Measurements from ENCODE around the gene KRT8. TPM values are rescaled to one million over a fixed set of nuclear protein-coding genes. Genes with fewer than 3 reads are reported as not detected.

Gene KRT8
- total RNA-seq, 1 donor from 2014 or later: 22.8 TPM

- no peak for DNase-seq (ENCODE audit: extremely low spot score in 2 of 2)
- no peak overlapping the region for H3K4me3 ChIP-seq
- no peaks in the 10 kb centered on the region for H3K36me3 ChIP-seq
- H3K27me3 ChIP-seq: no peaks in the 10 kb centered on the region
- no peaks in the 10 kb centered on the region for H3K9me3 ChIP-seq
- intact Hi-C loops (cut with DNase I): no loop called here
- TF ChIP-seq POLR2AphosphoS5 (IDR thresholded peaks at IDR 0.05; ENCODE audit: insufficient read depth in 1 of 2, low read depth in 1 of 2) (no peak), CTCF (IDR thresholded peaks at IDR 0.05) (no peak), POLR2A (IDR thresholded peaks at IDR 0.05) (no peak)
- no peak overlapping the region for H3K27ac ChIP-seq
- H3K4me1 ChIP-seq: no peaks in the 10 kb centered on the region
Observed at GRCh38 chr12:52918351-52918750, 13.5 kb upstream of the KRT8 start.

GRCh38 chr12:52917800-52918199 is 12.9 kb upstream of the KRT8 start:
- no peak for DNase-seq (ENCODE audit: extremely low spot score in 2 of 2)
- H3K27ac ChIP-seq: no peak overlapping the region
- H3K36me3 ChIP-seq: no peaks in the 10 kb centered on the region
- no peaks in the 10 kb centered on the region for H3K27me3 ChIP-seq
- no peak overlapping the region for H3K4me3 ChIP-seq
- no peaks in the 10 kb centered on the region for H3K4me1 ChIP-seq
- H3K9me3 ChIP-seq: no peaks in the 10 kb centered on the region
- no peak for TF ChIP-seq POLR2A (IDR thresholded peaks at IDR 0.05)
- TF ChIP-seq POLR2AphosphoS5 (IDR thresholded peaks at IDR 0.05; ENCODE audit: insufficient read depth in 1 of 2, low read depth in 1 of 2): no peak
- TF ChIP-seq CTCF (IDR thresholded peaks at IDR 0.05): no peak
- intact Hi-C loops (cut with DNase I): no loop called here

- H3K4me3 ChIP-seq: no peak overlapping the region
- no peak for TF ChIP-seq POLR2AphosphoS5 (IDR thresholded peaks at IDR 0.05; ENCODE audit: insufficient read depth in 1 of 2, low read depth in 1 of 2)
- TF ChIP-seq CTCF (IDR thresholded peaks at IDR 0.05): no peak
- TF ChIP-seq POLR2A (IDR thresholded peaks at IDR 0.05): no peak
- no peak overlapping the region for H3K27ac ChIP-seq
- no peaks in the 10 kb centered on the region for H3K36me3 ChIP-seq
- no peaks in the 10 kb centered on the region for H3K27me3 ChIP-seq
- intact Hi-C loops (cut with DNase I): no loop called here
- no peaks in the 10 kb centered on the region for H3K9me3 ChIP-seq
- no peak for DNase-seq (ENCODE audit: extremely low spot score in 2 of 2)
- H3K4me1 ChIP-seq: no peaks in the 10 kb centered on the region
Observed at GRCh38 chr12:52916216-52916615, 11.3 kb upstream of the KRT8 start.

- Histone ChIP-seq H3K9me3 (no peaks in the 10 kb centered on the region), H3K4me3 (no peak overlapping the region), H3K4me1 (no peaks in the 10 kb centered on the region), H3K27me3 (no peaks in the 10 kb centered on the region), H3K36me3 (no peaks in the 10 kb centered on the region), H3K27ac (no peak overlapping the region)
- intact Hi-C loops (cut with DNase I): no loop called here
- DNase-seq (ENCODE audit: extremely low spot score in 2 of 2): no peak
- TF ChIP-seq POLR2A (IDR thresholded peaks at IDR 0.05) (no peak), POLR2AphosphoS5 (IDR thresholded peaks at IDR 0.05; ENCODE audit: insufficient read depth in 1 of 2, low read depth in 1 of 2) (no peak), CTCF (IDR thresholded peaks at IDR 0.05) (no peak)
Observed at GRCh38 chr12:52915637-52916036, 10.8 kb upstream of the KRT8 start.

GRCh38 chr12:52914576-52915121 is 9.8 kb upstream of the KRT8 start:
- no peaks in the 10 kb centered on the region for H3K36me3 ChIP-seq
- no peak for TF ChIP-seq POLR2A (IDR thresholded peaks at IDR 0.05)
- H3K27ac ChIP-seq: no peak overlapping the region
- no peak for DNase-seq (ENCODE audit: extremely low spot score in 2 of 2)
- H3K4me1 ChIP-seq: no peaks in the 10 kb centered on the region
- H3K27me3 ChIP-seq: no peaks in the 10 kb centered on the region
- H3K4me3 ChIP-seq: no peak overlapping the region
- intact Hi-C loops (cut with DNase I): no loop called here
- no peaks in the 10 kb centered on the region for H3K9me3 ChIP-seq
